Right forelimb (tissue), 1 donor: Measurements from ENCODE around the gene STAT3.
"Not testable (repeated sequence)": the region's sequence is repeated elsewhere in the genome, so short reads cannot be mapped to it uniquely, and the experiment has no call there.

Source experiments
- DNase-seq: peaks from one replicate; pipeline ENCODE4 v3.0.0-alpha.2; 2018

STAT3 gene

GRCh38 chr17:42378959-42379594 is 9.2 kb downstream of the STAT3 start:
- peak; percentile 48 for DNase-seq

GRCh38 chr17:42378359-42378958 is 9.8 kb downstream of the STAT3 start:
- no peak for DNase-seq

GRCh38 chr17:42373896-42374295 is 14.3 kb downstream of the STAT3 start:
- DNase-seq = no peak

GRCh38 chr17:42372142-42372541 is 16.1 kb downstream of the STAT3 start:
- no peak for DNase-seq

GRCh38 chr17:42368797-42369561 is 19.3 kb downstream of the STAT3 start:
- DNase-seq = not testable (repeated sequence)

GRCh38 chr17:42368310-42368709 is 19.9 kb downstream of the STAT3 start:
- not testable (repeated sequence) for DNase-seq

GRCh38 chr17:42366176-42367023 is 21.8 kb downstream of the STAT3 start:
- not testable (repeated sequence) for DNase-seq

GRCh38 chr17:42365136-42365535 is 23.1 kb downstream of the STAT3 start:
- no peak for DNase-seq

- no peak for DNase-seq
These were observed 24.3 kb downstream of the STAT3 start for GRCh38 chr17:42363767-42364585.

GRCh38 chr17:42363231-42363630 is 25.0 kb downstream of the STAT3 start:
- no peak for DNase-seq

GRCh38 chr17:42362245-42362961 is 25.8 kb downstream of the STAT3 start:
- DNase-seq = no peak

- DNase-seq = no peak
These were observed 26.5 kb downstream of the STAT3 start for GRCh38 chr17:42361781-42362186.

GRCh38 chr17:42360388-42360787 is 27.9 kb downstream of the STAT3 start:
- DNase-seq = not testable (repeated sequence)

- no peak for DNase-seq
These were observed 29.1 kb downstream of the STAT3 start for GRCh38 chr17:42359133-42359532.

- DNase-seq = no peak
These were observed 29.8 kb downstream of the STAT3 start for GRCh38 chr17:42358434-42358833.

- no peak for DNase-seq
These were observed 33.0 kb downstream of the STAT3 start for GRCh38 chr17:42354956-42355843.

GRCh38 chr17:42348104-42348503 is 40.1 kb downstream of the STAT3 start:
- no peak for DNase-seq

- no peak for DNase-seq
These were observed 40.6 kb downstream of the STAT3 start for GRCh38 chr17:42347606-42348005.

GRCh38 chr17:42347198-42347597 is 41.0 kb downstream of the STAT3 start:
- no peak for DNase-seq

GRCh38 chr17:42346481-42346880 is 41.8 kb downstream of the STAT3 start:
- no peak for DNase-seq
